Activated naive CD8-positive, alpha-beta T cell treated with anti-CD3 and anti-CD28 coated beads, Interleukin-2, amount 50 U/mL, for 24 hours (primary cell): Measurements from ENCODE around the gene CHRNA9.

Experiments used
- ATAC-seq: fragments of 150-1000 bp; cut with Tn5 transposase; one replicate; pipeline ENCODE4 v1.10.0; 2021
- DNase-seq: peaks from one replicate; pipeline ENCODE4 v3.0.0; 2021
- H3K27ac Mint-ChIP-seq: one replicate; pipeline ENCODE4 v1.8.0; 2021; ENCODE audit warnings: mild to moderate bottlenecking, mixed read lengths
- H3K27me3 Mint-ChIP-seq: one replicate; pipeline ENCODE4 v1.8.0; 2021; ENCODE audit warnings: mixed read lengths
- H3K36me3 Mint-ChIP-seq: one replicate; pipeline ENCODE4 v1.8.0; 2021; ENCODE audit warnings: low read depth, mixed read lengths
- H3K4me1 Mint-ChIP-seq: one replicate; pipeline ENCODE4 v1.8.0; 2021; ENCODE audit warnings: mixed read lengths
- H3K4me3 Mint-ChIP-seq: one replicate; pipeline ENCODE4 v1.8.0; 2021; ENCODE audit warnings: mild to moderate bottlenecking, moderate library complexity, mixed read lengths
- H3K9me3 Mint-ChIP-seq: one replicate; pipeline ENCODE4 v1.8.0; 2021; ENCODE audit warnings: mixed read lengths

The CHRNA9 gene

DNA sequence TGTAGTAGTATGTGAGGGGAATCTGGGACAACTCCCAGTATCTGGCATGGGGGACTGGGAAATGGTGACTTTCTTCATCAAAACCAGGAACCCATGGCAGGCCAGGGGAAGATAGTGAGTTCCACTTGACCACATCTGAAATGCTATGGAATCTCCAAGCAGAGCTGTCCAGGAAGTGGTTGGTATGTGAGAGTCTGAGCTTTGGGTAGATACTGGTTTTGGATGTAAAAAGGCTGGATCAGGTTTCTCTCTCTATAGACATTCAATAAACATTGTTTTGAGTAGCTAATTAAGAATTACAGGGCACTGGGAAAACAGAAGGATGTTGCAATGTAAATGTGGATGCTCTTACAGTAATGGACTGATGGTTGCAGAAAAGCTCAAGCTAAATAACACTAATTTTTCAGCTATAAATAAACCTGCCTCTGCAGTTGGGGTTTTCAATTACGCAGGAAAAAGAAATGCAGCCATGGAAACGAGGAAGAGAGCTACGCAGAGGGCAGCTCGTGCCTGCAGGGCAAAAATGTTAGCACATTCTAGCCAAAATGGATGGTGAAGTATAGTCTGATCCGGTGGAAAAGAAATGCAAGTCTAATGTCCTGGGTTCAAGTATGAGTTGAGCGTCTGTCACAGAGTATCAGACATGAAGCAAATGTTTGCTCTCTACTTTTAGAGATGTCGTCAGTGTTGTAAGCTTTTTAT is 13.4 kb upstream of the CHRNA9 start:
- ATAC-seq, result no peak
- Mint-ChIP-seq H3K4me3 (no peak overlapping the region), H3K27ac (no peak overlapping the region), H3K27me3 (no peaks in the 10 kb centered on the region), H3K36me3 (no peaks in the 10 kb centered on the region), H3K9me3 (no peaks in the 10 kb centered on the region), H3K4me1 (peaks cover 52% of the 10 kb centered on the region)
- no peak for DNase-seq

DNA sequence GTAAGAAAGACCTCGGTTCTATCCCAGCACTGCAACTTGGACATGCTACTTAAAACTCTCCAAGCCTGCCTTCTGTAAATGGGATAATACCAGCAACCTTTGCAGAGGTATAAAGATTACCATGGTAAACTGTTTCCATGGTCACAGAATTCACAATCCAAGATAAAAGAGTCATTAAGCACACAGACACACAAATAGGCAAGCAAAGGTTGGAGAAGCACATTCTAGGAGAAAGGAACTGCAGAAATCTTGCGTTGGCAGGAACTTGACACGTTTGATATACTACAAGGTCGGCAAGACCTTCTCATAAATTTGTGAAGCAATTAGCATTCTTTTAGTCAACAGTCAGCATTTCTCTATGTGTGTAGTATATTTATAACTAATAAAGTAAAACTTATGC is 12.3 kb upstream of the CHRNA9 start:
- H3K4me3 Mint-ChIP-seq, result no peak overlapping the region
- no peaks in the 10 kb centered on the region for H3K36me3 Mint-ChIP-seq
- H3K27ac Mint-ChIP-seq, result no peak overlapping the region
- H3K27me3 Mint-ChIP-seq, result no peaks in the 10 kb centered on the region
- H3K9me3 Mint-ChIP-seq, result no peaks in the 10 kb centered on the region
- H3K4me1 Mint-ChIP-seq, result peaks cover 42% of the 10 kb centered on the region
- ATAC-seq (no peak), DNase-seq (no peak)

DNA sequence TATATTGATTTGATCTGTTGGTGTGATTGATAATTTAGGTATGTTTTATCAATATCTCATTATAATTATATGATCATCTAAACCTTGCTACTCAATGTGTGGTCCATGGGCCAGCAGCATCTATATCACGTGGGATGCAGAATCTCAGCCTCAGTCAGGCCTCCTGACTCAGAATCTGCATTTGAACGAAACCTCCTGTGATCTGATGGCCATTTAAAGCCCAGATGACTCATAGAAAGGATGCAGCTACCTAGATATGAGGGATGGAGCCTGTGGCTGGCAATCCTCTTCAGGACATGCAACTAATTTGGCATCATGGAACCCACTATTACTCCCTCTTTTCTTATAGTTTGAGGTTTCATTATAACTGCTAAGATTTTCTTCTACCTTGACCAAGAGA is 11.3 kb upstream of the CHRNA9 start:
- no peak overlapping the region for H3K4me3 Mint-ChIP-seq
- H3K36me3 Mint-ChIP-seq, result no peaks in the 10 kb centered on the region
- peaks cover 37% of the 10 kb centered on the region for H3K4me1 Mint-ChIP-seq
- no peaks in the 10 kb centered on the region for H3K9me3 Mint-ChIP-seq
- ATAC-seq, result no peak
- H3K27ac Mint-ChIP-seq, result no peak overlapping the region
- no peak for DNase-seq
- peaks cover 3% of the 10 kb centered on the region for H3K27me3 Mint-ChIP-seq

DNA sequence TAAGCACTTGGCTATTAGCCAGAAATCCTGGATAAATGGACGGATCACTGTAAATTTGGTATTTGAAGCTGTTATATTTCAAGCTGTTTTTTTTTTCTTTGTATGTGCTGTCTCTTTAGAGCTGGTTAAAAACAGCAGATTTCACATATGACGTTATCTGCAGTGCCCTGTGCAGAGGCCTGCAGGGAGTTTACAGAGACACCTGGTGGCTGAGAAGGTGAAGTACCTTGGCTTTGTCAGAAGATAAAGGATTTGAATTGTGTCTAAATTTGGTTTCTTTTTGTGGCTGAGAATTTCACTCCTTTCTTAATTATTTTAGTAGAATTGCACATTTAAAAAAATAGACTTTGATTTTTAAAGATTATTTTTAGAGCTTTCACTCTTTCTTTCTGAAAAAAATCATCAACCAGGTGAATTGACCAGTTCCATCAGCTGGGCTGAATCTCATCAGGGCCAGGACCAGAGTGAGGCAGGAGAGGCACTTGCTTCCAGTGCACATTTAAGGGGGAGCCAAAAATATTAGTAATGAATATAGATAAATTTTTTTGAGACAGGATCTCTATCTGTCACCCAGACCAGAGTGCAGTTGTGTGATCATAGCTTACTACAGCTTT is 9.6 kb upstream of the CHRNA9 start:
- ATAC-seq (peak; percentile 95), DNase-seq (peak; percentile 44)

DNA sequence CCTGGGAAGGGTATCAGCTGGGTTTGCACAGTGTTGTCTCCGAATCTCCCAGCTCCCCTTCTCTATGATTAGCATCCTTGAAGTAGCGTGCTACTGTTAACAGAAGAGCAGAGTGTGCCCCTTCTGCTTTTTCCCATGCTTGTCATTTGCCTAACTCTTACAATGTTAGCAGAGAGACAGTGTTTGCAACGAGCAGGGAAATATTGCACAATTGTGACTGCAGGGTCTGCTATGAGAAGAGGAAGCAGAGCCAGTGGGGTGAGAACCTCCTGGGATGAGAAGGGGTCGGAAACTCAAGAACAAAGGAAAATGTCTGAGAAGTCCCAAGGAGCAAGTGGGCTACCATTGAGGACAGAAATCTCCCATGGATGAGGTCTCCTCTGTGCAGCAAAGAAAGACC is 7.8 kb upstream of the CHRNA9 start:
- Mint-ChIP-seq H3K27ac (no peak overlapping the region), H3K9me3 (no peaks in the 10 kb centered on the region), H3K4me3 (no peak overlapping the region), H3K36me3 (no peaks in the 10 kb centered on the region), H3K27me3 (peaks cover 4% of the 10 kb centered on the region), H3K4me1 (peaks cover 18% of the 10 kb centered on the region)
- no peak for ATAC-seq
- no peak for DNase-seq

More for the DNA sequence above, 9.6 kb upstream of the CHRNA9 start:
- peaks cover 32% of the 10 kb centered on the region for H3K4me1 Mint-ChIP-seq
- no peaks in the 10 kb centered on the region for H3K9me3 Mint-ChIP-seq
- peaks cover 4% of the 10 kb centered on the region for H3K27me3 Mint-ChIP-seq
- no peak overlapping the region for H3K4me3 Mint-ChIP-seq
- no peaks in the 10 kb centered on the region for H3K36me3 Mint-ChIP-seq
- no peak overlapping the region for H3K27ac Mint-ChIP-seq

DNA sequence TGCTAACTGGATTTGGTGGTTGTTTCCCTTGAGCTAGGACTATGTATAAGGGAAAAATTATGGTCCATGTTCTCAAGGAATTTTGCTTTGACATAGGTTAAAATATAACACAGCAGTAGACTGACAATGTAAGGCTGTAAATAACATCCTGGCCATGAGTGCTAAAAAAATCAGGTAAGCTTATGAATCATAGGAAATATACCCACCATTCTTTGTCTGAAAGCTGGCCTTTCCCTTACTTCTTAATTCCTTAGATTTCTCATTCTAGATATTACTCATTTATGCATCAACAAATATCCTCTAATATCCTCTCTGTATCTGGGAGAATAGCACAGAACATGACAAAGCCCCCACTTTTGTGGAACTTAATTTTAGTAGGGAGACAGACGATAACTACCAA is 6.8 kb upstream of the CHRNA9 start:
- no peak for ATAC-seq
- Mint-ChIP-seq H3K4me3 (no peak overlapping the region), H3K9me3 (no peaks in the 10 kb centered on the region), H3K4me1 (peaks cover 13% of the 10 kb centered on the region), H3K36me3 (no peaks in the 10 kb centered on the region), H3K27me3 (peaks cover 4% of the 10 kb centered on the region), H3K27ac (no peak overlapping the region)
- DNase-seq, result no peak

DNA sequence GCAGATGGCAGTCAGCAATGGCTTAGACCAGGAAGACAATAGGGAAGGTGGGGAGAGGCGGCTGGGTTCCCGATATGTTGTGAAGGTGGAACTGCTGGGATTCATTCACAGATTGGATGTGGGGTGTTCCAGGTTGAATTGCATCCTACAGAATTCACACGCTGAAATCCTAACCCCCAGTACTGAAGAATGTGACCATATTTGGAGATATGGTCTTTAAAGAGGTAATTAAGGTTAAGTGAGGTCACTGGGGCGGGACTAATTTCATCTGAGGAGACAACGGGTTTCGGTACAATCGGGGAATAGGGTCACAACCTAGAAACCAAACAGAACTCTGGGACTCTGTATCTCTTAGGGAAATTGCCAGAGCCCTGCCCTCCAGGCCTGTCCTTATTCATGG is 5.3 kb upstream of the CHRNA9 start:
- H3K4me1 Mint-ChIP-seq, result peaks cover 7% of the 10 kb centered on the region
- no peak for DNase-seq
- H3K36me3 Mint-ChIP-seq, result no peaks in the 10 kb centered on the region
- H3K27me3 Mint-ChIP-seq, result peaks cover 4% of the 10 kb centered on the region
- no peaks in the 10 kb centered on the region for H3K9me3 Mint-ChIP-seq
- ATAC-seq, result no peak
- H3K27ac Mint-ChIP-seq, result no peak overlapping the region
- H3K4me3 Mint-ChIP-seq, result no peak overlapping the region

DNA sequence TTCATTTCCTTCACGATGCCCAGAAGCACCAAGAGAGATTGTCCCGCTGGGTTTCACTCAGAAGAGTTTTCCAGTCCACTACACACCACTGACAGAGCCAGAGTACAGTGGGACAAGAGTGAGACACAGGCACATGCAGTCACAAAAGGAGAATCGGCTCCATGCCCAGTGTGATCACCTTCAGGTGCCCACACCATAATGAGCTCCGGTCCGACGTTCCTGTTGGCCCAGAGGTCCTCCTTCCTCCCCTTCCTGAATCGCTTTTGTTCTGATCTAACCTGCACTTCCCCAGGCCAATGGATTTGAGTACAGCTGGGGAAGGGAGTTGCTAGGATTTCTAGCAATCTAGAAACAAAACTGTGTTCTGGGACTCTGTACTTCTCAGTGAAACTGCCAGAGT is 4.6 kb upstream of the CHRNA9 start:
- Mint-ChIP-seq H3K9me3 (no peaks in the 10 kb centered on the region), H3K4me3 (no peak overlapping the region), H3K4me1 (peaks cover 1% of the 10 kb centered on the region)

DNA sequence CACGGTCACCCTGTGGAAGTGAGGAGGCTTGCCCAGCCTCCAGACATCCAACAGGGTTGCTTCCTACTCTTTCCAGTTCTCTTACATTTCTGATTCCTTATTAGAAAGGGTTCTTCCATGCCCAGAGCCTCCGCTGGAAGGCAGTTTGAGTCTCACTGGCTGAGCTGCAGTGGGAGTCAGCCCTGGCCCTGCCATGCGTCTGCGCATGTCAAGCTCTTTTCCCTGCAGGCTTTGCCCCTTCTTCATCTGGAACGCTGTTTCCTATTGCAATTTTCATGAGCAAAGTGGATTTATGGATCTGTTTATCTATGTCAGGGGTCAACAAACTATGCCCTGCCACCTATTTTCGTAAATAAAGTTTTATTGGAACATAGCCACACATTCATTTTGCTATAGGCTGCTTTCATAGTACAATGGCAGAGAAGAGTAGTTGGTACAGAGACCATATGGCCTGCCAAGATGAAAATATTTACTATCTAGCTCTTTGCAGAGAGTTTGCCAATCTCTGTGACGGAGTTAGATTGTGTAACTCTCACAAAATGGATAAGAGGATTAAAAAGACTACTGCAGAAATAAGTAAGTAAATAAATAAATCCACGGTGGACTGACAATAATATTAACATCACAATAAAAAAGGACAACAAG is 3.9 kb upstream of the CHRNA9 start:
- no peaks in the 10 kb centered on the region for H3K4me1 Mint-ChIP-seq
- no peak for ATAC-seq
- H3K27ac Mint-ChIP-seq, result no peak overlapping the region
- no peak overlapping the region for H3K4me3 Mint-ChIP-seq
- no peaks in the 10 kb centered on the region for H3K9me3 Mint-ChIP-seq
- H3K27me3 Mint-ChIP-seq, result peaks cover 4% of the 10 kb centered on the region
- no peak for DNase-seq
- no peaks in the 10 kb centered on the region for H3K36me3 Mint-ChIP-seq

More for the DNA sequence above, 4.6 kb upstream of the CHRNA9 start:
- Mint-ChIP-seq H3K36me3 (no peaks in the 10 kb centered on the region), H3K27ac (no peak overlapping the region), H3K27me3 (peaks cover 4% of the 10 kb centered on the region)
- no peak for DNase-seq
- ATAC-seq, result no peak

DNA sequence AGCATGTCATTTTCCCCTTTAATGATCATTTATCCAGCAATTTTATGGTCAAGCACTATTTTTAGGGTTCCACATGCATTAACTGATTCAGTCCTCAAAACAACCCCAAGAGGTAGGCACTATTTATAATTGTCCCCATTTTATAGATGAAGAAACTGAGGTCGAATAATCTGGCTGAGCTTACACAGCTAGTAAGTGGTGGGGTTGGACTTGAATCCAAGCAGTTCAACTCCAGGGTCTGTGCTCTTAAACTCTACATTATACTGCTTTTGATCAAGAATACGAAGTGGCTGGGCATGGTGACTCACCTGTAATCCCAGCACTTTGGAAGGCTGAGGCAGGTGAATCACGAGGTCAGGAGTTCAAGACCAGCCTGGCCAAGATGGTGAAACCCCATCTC is 3.2 kb upstream of the CHRNA9 start:
- no peaks in the 10 kb centered on the region for H3K4me1 Mint-ChIP-seq
- H3K4me3 Mint-ChIP-seq, result no peak overlapping the region
- no peak for DNase-seq
- no peak for ATAC-seq
- H3K9me3 Mint-ChIP-seq, result no peaks in the 10 kb centered on the region
- no peaks in the 10 kb centered on the region for H3K36me3 Mint-ChIP-seq
- peaks cover 4% of the 10 kb centered on the region for H3K27me3 Mint-ChIP-seq
- no peak overlapping the region for H3K27ac Mint-ChIP-seq

DNA sequence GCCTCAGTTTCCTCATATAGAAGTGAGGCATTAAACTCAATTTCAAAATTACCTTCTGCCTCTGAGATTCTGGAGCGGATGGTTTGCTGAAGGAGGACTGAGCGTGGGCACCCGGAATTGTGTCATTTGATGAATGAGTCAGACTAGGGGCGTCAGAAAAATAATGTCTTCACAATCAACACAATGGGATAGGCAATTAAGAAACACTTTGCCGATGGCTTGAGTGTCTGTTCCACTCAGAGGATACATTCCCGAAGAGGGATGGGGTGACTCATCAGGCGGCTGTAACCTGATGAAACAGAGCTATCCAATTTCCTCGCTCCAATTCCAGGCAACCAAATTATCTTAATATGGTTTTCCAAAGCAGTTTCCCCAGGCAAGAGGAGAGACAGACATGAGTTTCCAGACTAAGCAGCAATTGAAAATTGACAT is 1.2 kb upstream of the CHRNA9 start:
- H3K27ac Mint-ChIP-seq, result no peak overlapping the region
- no peaks in the 10 kb centered on the region for H3K4me1 Mint-ChIP-seq
- no peak for ATAC-seq
- peaks cover under 1% of the 10 kb centered on the region for H3K27me3 Mint-ChIP-seq
- no peaks in the 10 kb centered on the region for H3K9me3 Mint-ChIP-seq
- H3K4me3 Mint-ChIP-seq, result no peak overlapping the region
- DNase-seq, result no peak
- no peaks in the 10 kb centered on the region for H3K36me3 Mint-ChIP-seq

DNA sequence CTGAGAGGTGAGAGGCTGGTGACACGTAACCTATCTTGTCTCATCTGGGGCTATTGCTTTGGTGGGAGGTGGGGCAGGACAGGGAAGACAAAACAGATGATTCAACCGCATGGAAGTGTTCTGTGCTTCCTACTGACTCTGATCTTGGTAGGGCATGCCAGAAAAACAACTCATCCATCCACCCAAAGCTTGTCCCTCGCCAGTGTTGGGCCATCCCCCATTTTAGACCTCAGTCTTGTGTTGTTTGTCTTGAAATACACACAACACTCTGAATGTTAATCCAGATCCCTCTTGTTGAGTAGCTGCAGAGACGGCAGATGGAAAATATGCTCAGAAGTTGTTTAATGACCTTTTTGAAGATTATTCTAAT is 377 bp downstream of the CHRNA9 start:
- Mint-ChIP-seq H3K4me1 (peaks cover 7% of the 10 kb centered on the region), H3K36me3 (no peaks in the 10 kb centered on the region), H3K27ac (no peak overlapping the region), H3K9me3 (no peaks in the 10 kb centered on the region), H3K27me3 (no peaks in the 10 kb centered on the region), H3K4me3 (no peak overlapping the region)
- no peak for ATAC-seq
- no peak for DNase-seq

DNA sequence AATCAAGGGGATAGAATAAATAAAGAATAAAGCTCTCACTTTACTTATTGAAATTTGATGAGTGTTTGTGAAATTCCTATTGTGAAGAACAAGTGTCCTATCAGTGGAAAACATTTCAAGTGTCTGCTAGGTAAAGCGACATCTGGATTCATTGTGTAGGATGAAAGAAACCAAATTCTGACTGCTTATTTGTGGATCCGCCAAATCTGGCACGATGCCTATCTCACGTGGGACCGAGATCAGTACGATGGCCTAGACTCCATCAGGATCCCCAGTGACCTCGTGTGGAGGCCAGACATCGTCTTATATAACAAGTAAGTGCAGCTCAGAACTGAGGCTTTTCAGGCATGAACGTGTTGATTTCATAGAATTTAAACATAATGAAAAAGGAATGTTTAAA is 1.9 kb downstream of the CHRNA9 start:
- Mint-ChIP-seq H3K4me3 (no peak overlapping the region), H3K27ac (no peak overlapping the region), H3K9me3 (peaks cover under 1% of the 10 kb centered on the region), H3K4me1 (peaks cover 8% of the 10 kb centered on the region), H3K27me3 (no peaks in the 10 kb centered on the region), H3K36me3 (no peaks in the 10 kb centered on the region)
- ATAC-seq, result no peak
- DNase-seq, result no peak

DNA sequence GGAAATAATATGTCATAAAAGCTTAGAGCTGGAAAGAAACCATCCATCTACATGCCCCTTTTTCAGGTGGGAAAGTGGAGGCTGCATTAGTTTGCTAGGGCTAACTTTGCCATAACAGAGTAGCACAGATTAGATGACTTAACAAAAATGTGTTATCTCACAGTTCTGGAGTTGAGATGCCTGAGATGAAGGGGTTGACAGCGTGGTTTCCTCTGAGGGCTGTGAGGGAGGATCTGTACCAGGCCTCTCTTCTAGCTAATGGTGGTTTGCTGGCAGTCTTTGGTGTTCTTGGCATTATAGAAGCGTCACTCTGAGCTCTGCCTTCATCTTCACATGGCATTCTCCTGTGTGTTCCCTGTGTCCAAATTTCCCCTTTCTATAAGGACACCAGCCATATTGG is 2.4 kb downstream of the CHRNA9 start:
- Mint-ChIP-seq H3K27me3 (no peaks in the 10 kb centered on the region), H3K9me3 (peaks cover 5% of the 10 kb centered on the region), H3K27ac (no peak overlapping the region), H3K4me3 (no peak overlapping the region), H3K4me1 (peaks cover 8% of the 10 kb centered on the region), H3K36me3 (no peaks in the 10 kb centered on the region)
- no peak for DNase-seq
- no peak for ATAC-seq

DNA sequence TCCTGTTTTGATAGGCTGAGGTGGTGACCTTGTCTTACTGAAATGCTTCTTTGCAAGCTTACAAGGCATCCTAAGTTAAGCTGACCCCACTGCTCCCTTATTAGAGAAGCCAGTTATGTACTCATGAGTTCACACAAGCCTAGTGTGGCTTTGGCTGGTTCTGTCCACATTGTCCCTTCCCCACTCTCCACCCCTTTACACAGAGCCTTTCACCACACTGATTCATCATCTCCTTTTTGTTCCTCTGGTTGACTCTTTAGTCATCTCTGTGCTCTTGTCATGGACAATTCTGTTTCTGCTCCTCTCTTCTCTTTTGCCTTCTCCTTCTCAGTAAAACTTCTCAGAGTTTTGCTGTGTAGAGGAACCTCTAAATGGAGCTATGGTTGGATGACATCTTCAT is 4.9 kb downstream of the CHRNA9 start:
- peaks cover 18% of the 10 kb centered on the region for H3K9me3 Mint-ChIP-seq
- peak; percentile 93 for ATAC-seq

More for the DNA sequence above, 4.9 kb downstream of the CHRNA9 start:
- DNase-seq, result no peak
- Mint-ChIP-seq H3K36me3 (no peaks in the 10 kb centered on the region), H3K4me3 (no peak overlapping the region), H3K27me3 (no peaks in the 10 kb centered on the region), H3K4me1 (peaks cover 8% of the 10 kb centered on the region), H3K27ac (no peak overlapping the region)
